Neural progenitor cell (in vitro differentiated cells): Measurements from ENCODE around the gene FARS2. TPM values are rescaled to one million over a fixed set of nuclear protein-coding genes. Genes with fewer than 3 reads are reported as not detected.

Experiments
- DNase-seq: peaks from one replicate; pipeline ENCODE4 v3.0.0-alpha.2; 2016; ENCODE audit warnings: low spot score
- H2AFZ ChIP-seq: fragments of 200-600 bp; sonication (generic); replicated peaks from 2 replicates; pipeline ENCODE4 v1.6.1; 2016; ENCODE audit warnings: antibody characterized with exemption
- H3F3A ChIP-seq: fragments of 200-600 bp; sonication (generic); 2 replicates; pipeline ENCODE4 v1.6.1; 2016; ENCODE audit warnings: antibody characterized with exemption, low read depth
- H3K27ac ChIP-seq: fragments of 200-600 bp; sonication (generic); 2 replicates; pipeline ENCODE4 v1.5.1; 2016; ENCODE audit warnings: mild to moderate bottlenecking
- H3K27me3 ChIP-seq: fragments of 200-600 bp; sonication (generic); 2 replicates; pipeline ENCODE4 v1.6.1; 2016; ENCODE audit warnings: mild to moderate bottlenecking, moderate library complexity
- H3K36me3 ChIP-seq: fragments of 200-600 bp; sonication (generic); 2 replicates; pipeline ENCODE4 v1.5.1; 2016
- H3K4me1 ChIP-seq: fragments of 200-600 bp; sonication (generic); 2 replicates; pipeline ENCODE4 v1.6.1; 2016; ENCODE audit warnings: mixed run types
- H3K4me2 ChIP-seq: fragments of 200-600 bp; sonication (generic); 2 replicates; pipeline ENCODE4 v1.6.1; 2016
- H3K4me3 ChIP-seq: fragments of 200-600 bp; sonication (generic); 2 replicates; pipeline ENCODE4 v1.5.1; 2016
- H3K79me2 ChIP-seq: fragments of 200-600 bp; sonication (generic); 2 replicates; pipeline ENCODE4 v1.6.1; 2016; ENCODE audit warnings: low read depth
- H3K9ac ChIP-seq: fragments of 200-600 bp; sonication (generic); 2 replicates; pipeline ENCODE4 v1.6.1; 2016
- H3K9me3 ChIP-seq: fragments of 200-600 bp; sonication (generic); 2 replicates; pipeline ENCODE4 v1.5.1; 2016; ENCODE audit warnings: low read depth
- H4K20me1 ChIP-seq: fragments of 200-600 bp; sonication (generic); 2 replicates; pipeline ENCODE4 v1.6.1; 2016; ENCODE audit warnings: low read depth
- H3K27ac Mint-ChIP-seq: 3 replicates; pipeline ENCODE4 v1.8.0; 2021; ENCODE audit warnings: mixed read lengths
- H3K27me3 Mint-ChIP-seq: 2 replicates; pipeline ENCODE4 v1.8.0; 2022; ENCODE audit warnings: low read depth, mild to moderate bottlenecking, inconsistent platforms, moderate library complexity, mixed read lengths; ENCODE audit not compliant: insufficient read depth
- H3K36me3 Mint-ChIP-seq: 3 replicates; pipeline ENCODE4 v1.8.0; 2021; ENCODE audit warnings: mixed read lengths
- H3K4me1 Mint-ChIP-seq: 3 replicates; pipeline ENCODE4 v1.8.0; 2021; ENCODE audit warnings: mixed read lengths
- H3K4me3 Mint-ChIP-seq: 3 replicates; pipeline ENCODE4 v1.8.0; 2021; ENCODE audit warnings: mild to moderate bottlenecking, moderate library complexity, mixed read lengths
- H3K9me3 Mint-ChIP-seq: 3 replicates; pipeline ENCODE4 v1.8.0; 2020; ENCODE audit warnings: mixed read lengths
- CTCF ChIP-seq: fragments of 200-600 bp; sonication (generic); IDR thresholded peaks from 2 replicates; pipeline ENCODE4 v1.5.1; 2017; ENCODE audit warnings: antibody characterized with exemption, mild to moderate bottlenecking
- EZH2 ChIP-seq: fragments of 200-600 bp; sonication (generic); IDR thresholded peaks from 2 replicates; pipeline ENCODE4 v1.6.1; 2017; ENCODE audit warnings: antibody characterized with exemption, mild to moderate bottlenecking, moderate library complexity
- EZH2phosphoT487 ChIP-seq: fragments of 200-600 bp; sonication (generic); IDR thresholded peaks from 2 replicates; pipeline ENCODE4 v1.6.1; 2017; ENCODE audit warnings: antibody characterized with exemption
- total RNA-seq: library from RNA; depleted of rRNA; stranded (reverse); fragments of >200 nt; gene quantifications from 2 replicates; pipeline ENCODE4 v1.2.3, GENCODE V29; 2015; ENCODE audit warnings: low replicate concordance

FARS2 gene
- total RNA-seq, 1 donor from 2014 or later, result 10.8 TPM

- H3K27me3 ChIP-seq, result no peaks in the 10 kb centered on the region
- Mint-ChIP-seq H3K4me1 (no peaks in the 10 kb centered on the region), H3K4me3 (no peak overlapping the region), H3K27me3 (peaks cover 5% of the 10 kb centered on the region), H3K9me3 (peaks cover 5% of the 10 kb centered on the region), H3K36me3 (peaks cover 14% of the 10 kb centered on the region), H3K27ac (no peak overlapping the region)
- no peaks in the 10 kb centered on the region for H3K36me3 ChIP-seq
- no peaks in the 10 kb centered on the region for H3K4me1 ChIP-seq
- no peak overlapping the region for H3K9ac ChIP-seq
- H4K20me1 ChIP-seq, result no peaks in the 10 kb centered on the region
- no peak overlapping the region for H3K4me2 ChIP-seq
- no peak overlapping the region for H3K4me3 ChIP-seq
- H3K79me2 ChIP-seq, result no peaks in the 10 kb centered on the region
- H3K27ac ChIP-seq, result no peak overlapping the region
- TF ChIP-seq EZH2 (no peak), EZH2phosphoT487 (no peak), CTCF (no peak)
- DNase-seq, result no peak
- no peak overlapping the region for H2AFZ ChIP-seq
- no peaks in the 10 kb centered on the region for H3F3A ChIP-seq
- H3K9me3 ChIP-seq, result no peaks in the 10 kb centered on the region
Observed at GRCh38 chr6:5541025-5541424, 279.7 kb downstream of the FARS2 start.

- TF ChIP-seq EZH2 (no peak), CTCF (no peak), EZH2phosphoT487 (no peak)
- Mint-ChIP-seq H3K27ac (no peak overlapping the region), H3K4me3 (no peak overlapping the region), H3K27me3 (peaks cover 5% of the 10 kb centered on the region), H3K36me3 (peaks cover 18% of the 10 kb centered on the region), H3K4me1 (no peaks in the 10 kb centered on the region), H3K9me3 (peaks cover 9% of the 10 kb centered on the region)
- Histone ChIP-seq H3K4me2 (no peak overlapping the region), H3K79me2 (no peaks in the 10 kb centered on the region), H4K20me1 (no peaks in the 10 kb centered on the region), H2AFZ (no peak overlapping the region), H3K4me1 (no peaks in the 10 kb centered on the region), H3K27me3 (no peaks in the 10 kb centered on the region), H3K9ac (no peak overlapping the region), H3K36me3 (no peaks in the 10 kb centered on the region), H3K9me3 (no peaks in the 10 kb centered on the region), H3K27ac (no peak overlapping the region), H3F3A (no peaks in the 10 kb centered on the region), H3K4me3 (no peak overlapping the region)
- no peak for DNase-seq
Observed at GRCh38 chr6:5541751-5542432, 280.6 kb downstream of the FARS2 start.

GRCh38 chr6:5547556-5547955 lies 286.2 kb downstream of the FARS2 start:
- Histone ChIP-seq H3K4me1 (no peaks in the 10 kb centered on the region), H2AFZ (no peak overlapping the region), H3K79me2 (no peaks in the 10 kb centered on the region), H4K20me1 (no peaks in the 10 kb centered on the region), H3K4me2 (no peak overlapping the region), H3K9ac (no peak overlapping the region), H3K27ac (no peak overlapping the region), H3K36me3 (no peaks in the 10 kb centered on the region), H3K27me3 (no peaks in the 10 kb centered on the region), H3K9me3 (no peaks in the 10 kb centered on the region), H3K4me3 (no peak overlapping the region), H3F3A (no peaks in the 10 kb centered on the region)
- Mint-ChIP-seq H3K4me3 (no peak overlapping the region), H3K4me1 (no peaks in the 10 kb centered on the region), H3K27me3 (peaks cover 2% of the 10 kb centered on the region), H3K9me3 (peaks cover 36% of the 10 kb centered on the region), H3K36me3 (peaks cover 29% of the 10 kb centered on the region), H3K27ac (no peak overlapping the region)
- TF ChIP-seq EZH2phosphoT487, result no peak
- TF ChIP-seq CTCF, result no peak
- no peak for TF ChIP-seq EZH2
- no peak for DNase-seq
